ENCODE data around the gene BARHL2.

The BARHL2 gene

GRCh38 chr1:90716552-90717355 lies at the start of gene BARHL2:
Gene BARHL2, minus strand, starts transcription at chr1:90717302. Its CDS starts 107 bp downstream, at chr1:90717195.
- DNase-seq, result no peak

- no peak for DNase-seq
Observed at GRCh38 chr1:90763930-90764329, 46.8 kb upstream of the BARHL2 start.

- no peak for DNase-seq
Observed at GRCh38 chr1:90763506-90763905, 46.4 kb upstream of the BARHL2 start.

- DNase-seq, result no peak
Observed at GRCh38 chr1:90761781-90762589, 44.9 kb upstream of the BARHL2 start.

GRCh38 chr1:90761156-90761555 lies 44.1 kb upstream of the BARHL2 start:
- DNase-seq, result no peak

- no peak for DNase-seq
Observed at GRCh38 chr1:90753556-90753955, 36.5 kb upstream of the BARHL2 start.

- DNase-seq, result no peak
Observed at GRCh38 chr1:90748668-90749067, 31.6 kb upstream of the BARHL2 start.

GRCh38 chr1:90746857-90747256 lies 29.8 kb upstream of the BARHL2 start:
- DNase-seq, result no peak

- no peak for DNase-seq
Observed at GRCh38 chr1:90745972-90746371, 28.9 kb upstream of the BARHL2 start.

GRCh38 chr1:90732136-90732535 lies 15.0 kb upstream of the BARHL2 start:
- no peak for DNase-seq

- DNase-seq, result no peak
Observed at GRCh38 chr1:90731382-90732050, 14.4 kb upstream of the BARHL2 start.

GRCh38 chr1:90730243-90731022 lies 13.3 kb upstream of the BARHL2 start:
- DNase-seq, result no peak

- DNase-seq, result no peak
Observed at GRCh38 chr1:90729504-90730242, 12.6 kb upstream of the BARHL2 start.

- DNase-seq, result no peak
Observed at GRCh38 chr1:90728502-90729287, 11.6 kb upstream of the BARHL2 start.

GRCh38 chr1:90727917-90728501 lies 10.9 kb upstream of the BARHL2 start:
- DNase-seq, result no peak

GRCh38 chr1:90726986-90727480 lies 9.9 kb upstream of the BARHL2 start:
- DNase-seq, result no peak

GRCh38 chr1:90726425-90726985 lies 9.4 kb upstream of the BARHL2 start:
- no peak for DNase-seq

- no peak for DNase-seq
Observed at GRCh38 chr1:90725657-90726424, 8.7 kb upstream of the BARHL2 start.

GRCh38 chr1:90724926-90725656 lies 8.0 kb upstream of the BARHL2 start:
- DNase-seq, result no peak

Data from SW 1271 (cell line).